ENCODE measurements around the gene KRTAP4-12.
"Not testable (repeated sequence)": the region's sequence is repeated elsewhere in the genome, so short reads cannot be mapped to it uniquely, and the experiment has no call there.

Gene KRTAP4-12

DNA sequence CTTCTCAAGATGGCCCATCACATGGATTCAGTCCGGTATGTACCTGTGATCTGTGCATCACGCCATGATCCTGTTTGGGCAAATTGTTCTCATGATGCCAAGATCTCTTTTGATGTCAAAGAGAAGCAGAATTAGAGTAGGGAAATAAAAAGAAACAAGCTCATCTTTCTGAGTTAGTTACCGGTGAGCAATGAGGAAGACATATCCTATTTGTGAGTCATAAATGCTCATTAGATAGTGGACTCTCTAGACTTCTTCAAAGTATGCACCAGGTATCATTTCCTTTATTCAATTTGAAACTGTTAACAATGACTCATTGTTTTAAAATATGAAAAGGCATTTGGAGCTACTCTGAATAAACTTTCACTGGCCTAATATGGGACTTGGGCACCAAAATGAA lies 8.0 kb upstream of the KRTAP4-12 start:
- no peak for DNase-seq
- Histone ChIP-seq H3K36me3 (no peaks in the 10 kb centered on the region), H3K27me3 (ENCODE audit: insufficient read depth, low read depth, severe bottlenecking) (peaks cover 61% of the 10 kb centered on the region), H3K4me3 (ENCODE audit: low read depth, low read length) (no peak overlapping the region), H3K27ac (no peak overlapping the region), H3K9me3 (ENCODE audit: severe bottlenecking) (no peaks in the 10 kb centered on the region)
- TF ChIP-seq, protein P1, sequence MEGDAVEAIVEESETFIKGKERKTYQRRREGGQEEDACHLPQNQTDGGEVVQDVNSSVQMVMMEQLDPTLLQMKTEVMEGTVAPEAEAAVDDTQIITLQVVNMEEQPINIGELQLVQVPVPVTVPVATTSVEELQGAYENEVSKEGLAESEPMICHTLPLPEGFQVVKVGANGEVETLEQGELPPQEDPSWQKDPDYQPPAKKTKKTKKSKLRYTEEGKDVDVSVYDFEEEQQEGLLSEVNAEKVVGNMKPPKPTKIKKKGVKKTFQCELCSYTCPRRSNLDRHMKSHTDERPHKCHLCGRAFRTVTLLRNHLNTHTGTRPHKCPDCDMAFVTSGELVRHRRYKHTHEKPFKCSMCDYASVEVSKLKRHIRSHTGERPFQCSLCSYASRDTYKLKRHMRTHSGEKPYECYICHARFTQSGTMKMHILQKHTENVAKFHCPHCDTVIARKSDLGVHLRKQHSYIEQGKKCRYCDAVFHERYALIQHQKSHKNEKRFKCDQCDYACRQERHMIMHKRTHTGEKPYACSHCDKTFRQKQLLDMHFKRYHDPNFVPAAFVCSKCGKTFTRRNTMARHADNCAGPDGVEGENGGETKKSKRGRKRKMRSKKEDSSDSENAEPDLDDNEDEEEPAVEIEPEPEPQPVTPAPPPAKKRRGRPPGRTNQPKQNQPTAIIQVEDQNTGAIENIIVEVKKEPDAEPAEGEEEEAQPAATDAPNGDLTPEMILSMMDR (IDR thresholded peaks at IDR 0.05; ENCODE audit: low read depth, low read length): no peak

DNA sequence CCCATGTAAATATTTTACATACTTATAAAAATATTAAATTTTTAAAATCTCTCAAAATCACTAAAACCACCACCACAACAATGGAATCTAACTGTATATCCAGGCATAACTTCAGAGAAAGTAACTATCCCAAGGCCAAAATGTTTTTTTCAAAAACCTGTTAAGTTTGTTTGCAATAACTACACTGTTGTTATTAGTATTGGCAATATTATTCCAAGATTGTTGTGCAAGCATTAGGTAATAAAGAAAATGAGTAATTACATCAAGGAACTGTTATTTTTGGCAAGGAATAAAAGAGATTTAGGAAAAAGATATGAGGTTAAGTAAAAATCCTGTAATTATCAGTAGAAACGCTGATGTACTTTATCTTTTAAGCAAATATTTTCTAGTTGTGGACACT lies 3.4 kb upstream of the KRTAP4-12 start:
- H3K4me3 ChIP-seq (ENCODE audit: low read depth, low read length): no peak overlapping the region
- H3K9me3 ChIP-seq (ENCODE audit: severe bottlenecking): peaks cover under 1% of the 10 kb centered on the region
- no peak overlapping the region for H3K27ac ChIP-seq
- peaks cover 68% of the 10 kb centered on the region for H3K27me3 ChIP-seq (ENCODE audit: insufficient read depth, low read depth, severe bottlenecking)
- no peaks in the 10 kb centered on the region for H3K36me3 ChIP-seq
- no peak for DNase-seq
- TF ChIP-seq, protein P1 (IDR thresholded peaks at IDR 0.05; ENCODE audit: low read depth, low read length): no peak

DNA sequence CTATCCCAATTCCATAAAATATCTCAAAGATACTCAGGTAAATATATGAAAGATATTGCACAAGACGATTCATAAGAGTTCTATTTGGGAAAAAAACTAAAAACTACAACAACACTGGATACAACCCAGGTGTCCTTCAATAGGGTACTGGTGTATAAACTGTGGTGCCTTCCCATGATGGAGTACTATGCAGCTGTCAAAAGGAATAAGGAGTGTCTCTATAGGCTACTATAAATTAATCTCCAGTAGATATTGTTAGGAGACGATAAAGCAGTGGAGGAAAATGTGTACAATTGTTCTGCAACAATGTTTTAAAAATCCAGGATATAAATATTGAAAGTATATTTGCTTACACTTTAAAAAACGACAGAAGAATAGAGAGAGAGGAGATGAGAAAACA lies 2.4 kb upstream of the KRTAP4-12 start:
- no peak for DNase-seq
- Histone ChIP-seq H3K4me3 (ENCODE audit: low read depth, low read length) (no peak overlapping the region), H3K9me3 (ENCODE audit: severe bottlenecking) (peaks cover 5% of the 10 kb centered on the region), H3K36me3 (no peaks in the 10 kb centered on the region), H3K27me3 (ENCODE audit: insufficient read depth, low read depth, severe bottlenecking) (peaks cover 70% of the 10 kb centered on the region), H3K27ac (no peak overlapping the region)
- TF ChIP-seq, protein P1 (IDR thresholded peaks at IDR 0.05; ENCODE audit: low read depth, low read length): no peak

DNA sequence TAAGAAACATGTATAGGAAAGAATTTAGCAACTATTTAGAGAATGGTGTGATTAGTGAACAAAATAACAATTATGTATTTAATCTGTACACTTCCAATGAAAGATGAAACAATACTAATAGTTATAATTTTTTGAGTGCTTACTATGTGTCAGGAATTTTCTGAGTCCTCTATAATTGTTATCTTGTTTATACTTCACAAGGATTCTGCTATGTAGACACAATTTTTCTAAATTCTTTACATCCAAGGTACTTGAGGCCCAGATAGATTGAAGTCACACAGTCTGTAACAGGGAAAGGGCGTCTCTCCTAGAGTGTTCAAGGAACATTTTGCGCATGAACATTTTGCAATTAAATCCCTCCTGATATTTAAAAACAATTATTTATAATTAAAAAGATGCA lies 1.1 kb upstream of the KRTAP4-12 start:
- TF ChIP-seq, protein P1 (IDR thresholded peaks at IDR 0.05; ENCODE audit: low read depth, low read length): no peak
- Histone ChIP-seq H3K4me3 (ENCODE audit: low read depth, low read length) (no peak overlapping the region), H3K36me3 (no peaks in the 10 kb centered on the region), H3K27ac (no peak overlapping the region), H3K9me3 (ENCODE audit: severe bottlenecking) (peaks cover 5% of the 10 kb centered on the region), H3K27me3 (ENCODE audit: insufficient read depth, low read depth, severe bottlenecking) (peaks cover 58% of the 10 kb centered on the region)
- DNase-seq: no peak

DNA sequence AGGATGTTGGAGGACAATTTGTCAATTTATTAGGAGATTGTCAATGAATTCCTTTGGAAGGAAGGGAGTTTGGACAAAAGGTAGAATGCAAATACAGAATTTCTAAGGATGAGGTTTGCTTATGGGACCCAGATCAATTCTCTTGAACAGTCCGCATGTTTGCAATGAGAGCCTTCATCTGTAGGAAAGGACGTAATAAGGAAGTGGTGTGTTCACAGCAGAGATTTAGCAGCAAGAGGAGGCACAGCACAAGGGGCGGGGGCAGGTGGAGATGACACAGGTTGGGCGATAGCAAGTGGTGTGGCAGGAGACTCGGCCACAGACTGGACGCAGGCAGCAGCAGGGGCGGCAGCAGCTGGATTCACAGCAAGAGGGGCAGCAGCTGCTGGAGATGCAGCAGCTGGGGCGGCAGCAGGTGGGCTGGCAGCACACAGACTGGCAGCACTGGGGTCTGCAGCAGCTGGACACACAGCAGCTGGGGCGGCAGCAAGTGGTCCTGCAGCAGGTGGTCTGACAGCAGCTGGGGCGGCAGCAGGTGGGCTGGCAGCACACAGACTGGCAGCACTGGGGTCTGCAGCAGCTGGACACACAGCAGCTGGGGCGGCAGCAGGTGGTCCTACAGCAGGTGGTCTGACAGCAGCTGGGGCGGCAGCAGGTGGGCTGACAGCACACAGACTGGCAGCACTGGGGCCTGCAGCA lies 541 bp downstream of the KRTAP4-12 start:
- not testable (repeated sequence) for H3K4me3 ChIP-seq (ENCODE audit: low read depth, low read length); H3K36me3 ChIP-seq; H3K27ac ChIP-seq; DNase-seq; H3K9me3 ChIP-seq (ENCODE audit: severe bottlenecking)
- H3K27me3 ChIP-seq (ENCODE audit: insufficient read depth, low read depth, severe bottlenecking): peaks cover 60% of the 10 kb centered on the region

DNA sequence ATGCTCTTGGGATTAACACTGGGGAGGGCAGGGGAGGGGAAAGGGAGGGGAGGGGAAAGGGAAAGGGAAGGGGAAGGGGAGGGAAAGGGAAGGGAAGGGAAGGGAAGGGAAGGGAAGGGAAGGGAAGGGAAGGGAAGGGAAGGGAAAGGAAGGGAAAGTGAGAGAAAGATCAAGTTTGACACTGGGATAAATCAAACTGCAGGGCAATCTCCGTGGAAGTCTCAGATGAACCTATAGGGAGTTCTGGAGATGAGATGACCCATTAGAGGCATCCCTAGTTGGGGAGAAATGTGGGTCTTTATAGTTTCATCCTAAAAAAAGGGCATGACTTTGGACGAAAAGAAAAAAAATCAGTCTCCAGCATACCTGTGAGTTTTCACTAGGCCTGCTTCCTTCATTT lies 2.2 kb downstream of the KRTAP4-12 start:
- Histone ChIP-seq H3K9me3 (ENCODE audit: severe bottlenecking) (peaks cover 5% of the 10 kb centered on the region), H3K36me3 (no peaks in the 10 kb centered on the region), H3K27me3 (ENCODE audit: insufficient read depth, low read depth, severe bottlenecking) (peaks cover 57% of the 10 kb centered on the region), H3K27ac (no peak overlapping the region), H3K4me3 (ENCODE audit: low read depth, low read length) (no peak overlapping the region)
- TF ChIP-seq, protein P1 (IDR thresholded peaks at IDR 0.05; ENCODE audit: low read depth, low read length): no peak
- DNase-seq: no peak

DNA sequence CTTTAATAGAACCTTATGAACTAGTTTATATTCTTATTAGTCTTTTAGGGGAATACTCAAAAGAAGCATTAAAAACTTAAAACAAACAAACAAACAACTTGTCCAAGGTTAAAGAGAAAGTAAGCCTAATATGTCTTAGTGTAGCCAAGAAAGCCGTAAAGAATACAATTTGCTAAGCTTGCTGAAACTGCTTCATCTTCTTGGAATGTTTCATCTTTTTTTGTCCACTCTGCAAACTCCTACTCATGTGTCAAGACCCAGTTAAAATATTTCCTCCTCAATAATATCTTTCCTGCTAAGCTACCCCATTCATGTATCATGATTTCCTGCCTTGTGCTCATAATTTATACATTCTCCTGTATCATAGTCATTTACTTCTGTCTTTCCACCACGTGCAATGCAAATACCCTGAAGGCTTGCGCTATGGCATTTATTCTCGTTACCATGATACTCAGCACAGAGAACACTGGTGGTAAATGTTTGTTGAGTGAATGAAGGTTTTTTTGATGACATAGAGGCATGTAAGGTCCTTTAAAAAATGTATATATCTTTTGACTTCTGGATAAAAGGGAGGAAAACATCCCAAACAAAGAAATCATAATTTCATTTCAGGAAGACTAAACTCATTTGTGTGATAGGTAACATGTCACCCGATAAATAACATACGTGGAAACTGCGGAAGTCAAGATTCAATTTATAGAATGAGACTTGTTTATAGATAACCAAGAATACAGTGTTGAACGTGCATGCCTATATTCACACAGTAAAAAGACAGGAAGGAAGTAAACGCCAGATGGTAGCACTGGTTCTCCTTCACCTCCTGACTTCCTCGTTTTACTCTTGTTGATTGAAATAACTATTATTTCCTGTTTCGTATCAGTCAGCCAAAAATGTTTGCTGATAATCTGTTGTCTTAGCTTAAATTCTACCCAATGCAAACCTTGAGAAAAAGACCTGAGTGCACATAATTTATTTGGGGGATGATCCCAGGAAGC lies 4.0 kb downstream of the KRTAP4-12 start:
- H3K27ac ChIP-seq; DNase-seq; H3K4me3 ChIP-seq (ENCODE audit: low read depth, low read length); H3K36me3 ChIP-seq; H3K9me3 ChIP-seq (ENCODE audit: severe bottlenecking): not testable (repeated sequence)
- peaks cover 53% of the 10 kb centered on the region for H3K27me3 ChIP-seq (ENCODE audit: insufficient read depth, low read depth, severe bottlenecking)

Measured in WERI-Rb-1 (cell line).